WTC11 (cell line): ENCODE data around the gene LRRIQ1. TPM values are rescaled to one million over a fixed set of nuclear protein-coding genes. Genes with fewer than 3 reads are reported as not detected.
A peak's percentile ranks its signal among the peaks of the same experiment; 100 is the strongest.

Experiments
- ATAC-seq: fragments of 200-7000 bp; cut with Tn5 transposase; 2 replicates; pipeline ENCODE4 v1.10.0; 2021; ENCODE audit warnings: mild to moderate bottlenecking, moderate library complexity
- CTCF ChIA-PET: fragments of 300-600 bp; sonication (Branson Sonifier 250); formaldehyde crosslinking; loops from one replicate; lab custom pipeline; 2021; ENCODE audit warnings: antibody characterized with exemption; lab: Charles Lee
- POLR2A ChIA-PET: fragments of 350-600 bp; sonication (Branson Sonifier 250); formaldehyde crosslinking; loops from one replicate; lab custom pipeline; 2021; ENCODE audit warnings: antibody characterized with exemption; lab: Charles Lee
- DNase-seq: peaks from one replicate; pipeline ENCODE4 v3.0.0; 2021; ENCODE audit warnings: low spot score
- H3K27ac Mint-ChIP-seq: 2 replicates; pipeline ENCODE4 v1.8.0; 2021; ENCODE audit warnings: mixed read lengths
- H3K27me3 Mint-ChIP-seq: 2 replicates; pipeline ENCODE4 v1.8.0; 2021; ENCODE audit warnings: low read depth, mild to moderate bottlenecking, moderate library complexity, mixed read lengths
- H3K36me3 Mint-ChIP-seq: 2 replicates; pipeline ENCODE4 v1.8.0; 2021; ENCODE audit warnings: mixed read lengths
- H3K4me1 Mint-ChIP-seq: 2 replicates; pipeline ENCODE4 v1.8.0; 2022; ENCODE audit warnings: mixed read lengths
- H3K4me3 Mint-ChIP-seq: 2 replicates; pipeline ENCODE4 v1.8.0; 2021; ENCODE audit warnings: mild to moderate bottlenecking, moderate library complexity, mixed read lengths
- H3K9me3 Mint-ChIP-seq: 2 replicates; pipeline ENCODE4 v1.8.0; 2021; ENCODE audit warnings: mixed read lengths
- CBFB ChIP-seq: sonication (generic); formaldehyde crosslinking; IDR thresholded peaks from 2 replicates; pipeline ENCODE4 v1.8.1; 2022; ENCODE audit warnings: mild to moderate bottlenecking, low read depth, missing genetic modification reagents
- FOXJ3 ChIP-seq: sonication (generic); formaldehyde crosslinking; IDR thresholded peaks from 2 replicates; pipeline ENCODE4 v1.9.0; 2021; ENCODE audit warnings: missing genetic modification reagents, mild to moderate bottlenecking, borderline replicate concordance
- NFYB ChIP-seq: sonication (generic); formaldehyde crosslinking; conservative IDR thresholded peaks from 2 replicates; pipeline ENCODE4 v1.8.0; 2022; ENCODE audit warnings: low read depth, missing genetic modification reagents
- NR2C2 ChIP-seq: sonication (generic); formaldehyde crosslinking; IDR thresholded peaks from 2 replicates; pipeline ENCODE4 v1.8.0; 2022; ENCODE audit warnings: mild to moderate bottlenecking, missing genetic modification reagents
- SMAD3 ChIP-seq: sonication (generic); formaldehyde crosslinking; IDR thresholded peaks from 2 replicates; pipeline ENCODE4 v1.8.0; 2022; ENCODE audit warnings: missing genetic modification reagents, mild to moderate bottlenecking, borderline replicate concordance
- total RNA-seq: library from RNA; stranded (reverse); gene quantifications from 3 replicates; pipeline ENCODE4 v1.2.3, GENCODE V29; 2021
- TF ChIP-seq, protein P1 (sequence below): sonication (generic); formaldehyde crosslinking; IDR thresholded peaks from 2 replicates; pipeline ENCODE4 v1.8.1; 2022; ENCODE audit warnings: mild to moderate bottlenecking, missing genetic modification reagents, moderate library complexity, borderline replicate concordance
- TF ChIP-seq, protein P2 (sequence below): sonication (generic); formaldehyde crosslinking; conservative IDR thresholded peaks from 2 replicates; pipeline ENCODE4 v1.8.1; 2022; ENCODE audit warnings: mild to moderate bottlenecking, missing genetic modification reagents
- TF ChIP-seq, protein P3 (sequence below): sonication (generic); formaldehyde crosslinking; IDR thresholded peaks from 2 replicates; pipeline ENCODE4 v1.8.1; 2022; ENCODE audit warnings: mild to moderate bottlenecking, moderate library complexity, missing genetic modification reagents
- TF ChIP-seq, protein P4 (sequence below): sonication (generic); formaldehyde crosslinking; IDR thresholded peaks from 2 replicates; pipeline ENCODE4 v1.8.0; 2023; ENCODE audit warnings: missing genetic modification reagents, mild to moderate bottlenecking, borderline replicate concordance
- TF ChIP-seq, protein P5 (sequence below): fragments of 250-450 bp; sonication (Bioruptor Pico); IDR thresholded peaks from 2 replicates; pipeline ENCODE4 v1.9.0; 2021; ENCODE audit warnings: mild to moderate bottlenecking
- TF ChIP-seq, protein P6 (sequence below): sonication (generic); formaldehyde crosslinking; IDR thresholded peaks from 2 replicates; pipeline ENCODE4 v1.8.1; 2023; ENCODE audit warnings: mild to moderate bottlenecking, moderate library complexity, missing genetic modification reagents
- TF ChIP-seq, protein P7 (sequence below): fragments of 250-450 bp; sonication (Bioruptor Pico); IDR thresholded peaks from 2 replicates; pipeline ENCODE4 v1.8.0; 2021; ENCODE audit warnings: mild to moderate bottlenecking
- TF ChIP-seq, protein P8 (sequence below): sonication (generic); formaldehyde crosslinking; IDR thresholded peaks from 2 replicates; pipeline ENCODE4 v1.8.0; 2023; ENCODE audit warnings: mild to moderate bottlenecking, missing genetic modification reagents

LRRIQ1 gene
- total RNA-seq, 1 experiment from 2014 or later = 1.3 TPM

DNA sequence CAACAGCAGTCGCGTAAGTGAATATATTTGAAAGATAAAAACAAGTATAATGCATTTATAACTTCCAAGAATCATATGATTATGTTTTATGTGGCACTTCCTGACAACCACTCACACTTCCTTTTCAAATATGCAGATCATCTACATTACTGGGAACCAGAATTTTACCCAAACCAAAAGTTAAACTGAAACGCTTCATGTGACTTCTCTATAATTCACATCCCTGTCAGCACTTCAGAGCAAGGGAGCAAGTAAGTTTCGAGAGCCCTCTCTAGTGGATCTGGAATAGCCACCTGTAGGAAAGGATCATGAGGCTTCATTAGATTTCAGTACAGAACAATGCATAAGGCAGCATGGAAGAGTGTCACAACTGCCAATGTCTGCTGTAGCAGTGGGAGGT is 230.2 kb downstream of the LRRIQ1 start:
- H3K4me1 Mint-ChIP-seq = no peaks in the 10 kb centered on the region
- ATAC-seq = no peak
- CTCF ChIA-PET = no interaction called here
- no peaks in the 10 kb centered on the region for H3K9me3 Mint-ChIP-seq
- no peak overlapping the region for H3K4me3 Mint-ChIP-seq
- TF ChIP-seq NFYB (CRISPR knock-in tag) = no peak
- TF ChIP-seq, protein P1, sequence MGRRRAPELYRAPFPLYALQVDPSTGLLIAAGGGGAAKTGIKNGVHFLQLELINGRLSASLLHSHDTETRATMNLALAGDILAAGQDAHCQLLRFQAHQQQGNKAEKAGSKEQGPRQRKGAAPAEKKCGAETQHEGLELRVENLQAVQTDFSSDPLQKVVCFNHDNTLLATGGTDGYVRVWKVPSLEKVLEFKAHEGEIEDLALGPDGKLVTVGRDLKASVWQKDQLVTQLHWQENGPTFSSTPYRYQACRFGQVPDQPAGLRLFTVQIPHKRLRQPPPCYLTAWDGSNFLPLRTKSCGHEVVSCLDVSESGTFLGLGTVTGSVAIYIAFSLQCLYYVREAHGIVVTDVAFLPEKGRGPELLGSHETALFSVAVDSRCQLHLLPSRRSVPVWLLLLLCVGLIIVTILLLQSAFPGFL (CRISPR knock-in tag) = no peak
- TF ChIP-seq, protein P2, sequence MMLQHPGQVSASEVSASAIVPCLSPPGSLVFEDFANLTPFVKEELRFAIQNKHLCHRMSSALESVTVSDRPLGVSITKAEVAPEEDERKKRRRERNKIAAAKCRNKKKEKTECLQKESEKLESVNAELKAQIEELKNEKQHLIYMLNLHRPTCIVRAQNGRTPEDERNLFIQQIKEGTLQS = no peak
- TF ChIP-seq, protein P3, sequence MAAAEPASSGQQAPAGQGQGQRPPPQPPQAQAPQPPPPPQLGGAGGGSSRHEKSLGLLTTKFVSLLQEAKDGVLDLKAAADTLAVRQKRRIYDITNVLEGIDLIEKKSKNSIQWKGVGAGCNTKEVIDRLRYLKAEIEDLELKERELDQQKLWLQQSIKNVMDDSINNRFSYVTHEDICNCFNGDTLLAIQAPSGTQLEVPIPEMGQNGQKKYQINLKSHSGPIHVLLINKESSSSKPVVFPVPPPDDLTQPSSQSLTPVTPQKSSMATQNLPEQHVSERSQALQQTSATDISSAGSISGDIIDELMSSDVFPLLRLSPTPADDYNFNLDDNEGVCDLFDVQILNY (CRISPR knock-in tag) = no peak
- TF ChIP-seq, all 79 proteins: peak for 0
- POLR2A ChIA-PET = no interaction called here
- Mint-ChIP-seq H3K27ac (no peak overlapping the region), H3K27me3 (peaks cover 35% of the 10 kb centered on the region), H3K36me3 (no peaks in the 10 kb centered on the region)
- no peak for DNase-seq

DNA sequence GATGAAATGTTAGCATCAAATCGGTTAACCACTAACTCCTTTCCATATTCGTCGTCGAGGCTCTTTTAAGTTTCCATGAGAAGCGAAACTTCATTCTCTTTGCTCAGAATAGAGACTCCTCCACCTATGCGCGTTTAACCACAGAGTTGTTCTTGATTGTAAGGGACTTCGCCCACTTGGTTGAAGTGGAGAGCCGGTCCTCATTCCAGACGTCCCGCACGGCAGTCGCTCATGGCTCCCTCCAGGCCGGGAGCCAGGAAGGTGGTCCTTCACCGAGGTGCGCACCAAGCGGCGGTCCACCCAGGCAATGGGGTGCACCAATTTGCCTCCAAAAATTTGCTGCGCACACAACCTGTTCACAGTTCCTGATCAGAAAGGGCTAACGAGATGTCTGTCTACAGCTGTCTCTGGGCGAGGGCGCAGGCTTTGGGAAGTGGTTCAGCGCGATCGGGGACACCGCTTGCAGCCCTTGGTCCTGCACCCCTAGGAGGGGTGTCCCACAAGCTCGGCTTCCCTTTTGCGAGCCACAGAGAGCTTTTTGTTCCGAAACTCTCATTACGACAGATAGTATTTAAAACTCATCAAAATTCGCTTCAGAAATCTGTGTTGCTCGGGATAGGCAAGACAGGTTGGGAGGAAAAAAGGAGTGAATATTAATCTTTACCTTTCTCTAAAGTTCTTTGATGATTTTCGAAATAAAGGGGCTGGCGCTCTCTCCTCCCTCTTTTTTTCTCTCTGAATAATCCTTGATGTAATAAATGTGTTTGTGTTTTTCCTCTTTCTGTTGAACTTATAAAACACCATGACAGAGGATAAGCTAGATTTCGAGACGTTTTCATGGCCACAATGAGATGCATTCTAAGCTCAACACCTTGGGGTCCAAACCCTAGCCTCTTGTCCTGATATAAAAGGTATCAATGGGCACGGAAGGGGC is 237.5 kb downstream of the LRRIQ1 start:
- CTCF ChIA-PET = interaction anchor here (0.7 kb wide), 1 partner anchor 1099 kb away, joined by 3 read pairs; no protein-coding TSS in a partner anchor
- Mint-ChIP-seq H3K4me3 (peak overlapping the region; percentile 79), H3K9me3 (no peaks in the 10 kb centered on the region), H3K27me3 (peaks cover 98% of the 10 kb centered on the region), H3K36me3 (no peaks in the 10 kb centered on the region), H3K27ac (no peak overlapping the region), H3K4me1 (peaks cover 43% of the 10 kb centered on the region)
- DNase-seq (peak; percentile 44), ATAC-seq (peak; percentile 52)
- TF ChIP-seq, protein P4, sequence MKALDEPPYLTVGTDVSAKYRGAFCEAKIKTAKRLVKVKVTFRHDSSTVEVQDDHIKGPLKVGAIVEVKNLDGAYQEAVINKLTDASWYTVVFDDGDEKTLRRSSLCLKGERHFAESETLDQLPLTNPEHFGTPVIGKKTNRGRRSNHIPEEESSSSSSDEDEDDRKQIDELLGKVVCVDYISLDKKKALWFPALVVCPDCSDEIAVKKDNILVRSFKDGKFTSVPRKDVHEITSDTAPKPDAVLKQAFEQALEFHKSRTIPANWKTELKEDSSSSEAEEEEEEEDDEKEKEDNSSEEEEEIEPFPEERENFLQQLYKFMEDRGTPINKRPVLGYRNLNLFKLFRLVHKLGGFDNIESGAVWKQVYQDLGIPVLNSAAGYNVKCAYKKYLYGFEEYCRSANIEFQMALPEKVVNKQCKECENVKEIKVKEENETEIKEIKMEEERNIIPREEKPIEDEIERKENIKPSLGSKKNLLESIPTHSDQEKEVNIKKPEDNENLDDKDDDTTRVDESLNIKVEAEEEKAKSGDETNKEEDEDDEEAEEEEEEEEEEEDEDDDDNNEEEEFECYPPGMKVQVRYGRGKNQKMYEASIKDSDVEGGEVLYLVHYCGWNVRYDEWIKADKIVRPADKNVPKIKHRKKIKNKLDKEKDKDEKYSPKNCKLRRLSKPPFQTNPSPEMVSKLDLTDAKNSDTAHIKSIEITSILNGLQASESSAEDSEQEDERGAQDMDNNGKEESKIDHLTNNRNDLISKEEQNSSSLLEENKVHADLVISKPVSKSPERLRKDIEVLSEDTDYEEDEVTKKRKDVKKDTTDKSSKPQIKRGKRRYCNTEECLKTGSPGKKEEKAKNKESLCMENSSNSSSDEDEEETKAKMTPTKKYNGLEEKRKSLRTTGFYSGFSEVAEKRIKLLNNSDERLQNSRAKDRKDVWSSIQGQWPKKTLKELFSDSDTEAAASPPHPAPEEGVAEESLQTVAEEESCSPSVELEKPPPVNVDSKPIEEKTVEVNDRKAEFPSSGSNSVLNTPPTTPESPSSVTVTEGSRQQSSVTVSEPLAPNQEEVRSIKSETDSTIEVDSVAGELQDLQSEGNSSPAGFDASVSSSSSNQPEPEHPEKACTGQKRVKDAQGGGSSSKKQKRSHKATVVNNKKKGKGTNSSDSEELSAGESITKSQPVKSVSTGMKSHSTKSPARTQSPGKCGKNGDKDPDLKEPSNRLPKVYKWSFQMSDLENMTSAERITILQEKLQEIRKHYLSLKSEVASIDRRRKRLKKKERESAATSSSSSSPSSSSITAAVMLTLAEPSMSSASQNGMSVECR (CRISPR knock-in tag) = no peak
- POLR2A ChIA-PET = no interaction called here

DNA sequence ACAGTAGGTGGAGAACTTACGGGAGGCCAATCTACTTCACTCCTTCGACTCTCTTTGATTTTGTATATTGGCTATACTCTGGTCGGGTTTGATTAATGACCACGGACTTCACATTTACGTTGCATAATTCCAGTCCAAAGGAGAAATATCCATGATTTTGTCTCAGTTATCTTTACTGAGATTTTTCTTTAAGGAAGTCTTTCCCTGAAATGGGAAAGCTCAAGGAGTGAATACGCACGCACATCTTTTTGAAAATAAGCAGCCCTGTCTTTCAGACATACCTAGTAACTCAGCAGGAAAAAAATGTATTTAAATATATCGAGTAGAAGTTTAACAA is 238.1 kb downstream of the LRRIQ1 start:
- H3K9me3 Mint-ChIP-seq = no peaks in the 10 kb centered on the region
- H3K27ac Mint-ChIP-seq = no peak overlapping the region
- peaks cover 98% of the 10 kb centered on the region for H3K27me3 Mint-ChIP-seq
- H3K4me3 Mint-ChIP-seq = peak overlapping the region; percentile 79
- ChIA-PET POLR2A (no interaction called here), CTCF (no interaction called here)
- no peaks in the 10 kb centered on the region for H3K36me3 Mint-ChIP-seq
- H3K4me1 Mint-ChIP-seq = peaks cover 46% of the 10 kb centered on the region
- no peak for ATAC-seq
- no peak for DNase-seq
- TF ChIP-seq, protein P5, sequence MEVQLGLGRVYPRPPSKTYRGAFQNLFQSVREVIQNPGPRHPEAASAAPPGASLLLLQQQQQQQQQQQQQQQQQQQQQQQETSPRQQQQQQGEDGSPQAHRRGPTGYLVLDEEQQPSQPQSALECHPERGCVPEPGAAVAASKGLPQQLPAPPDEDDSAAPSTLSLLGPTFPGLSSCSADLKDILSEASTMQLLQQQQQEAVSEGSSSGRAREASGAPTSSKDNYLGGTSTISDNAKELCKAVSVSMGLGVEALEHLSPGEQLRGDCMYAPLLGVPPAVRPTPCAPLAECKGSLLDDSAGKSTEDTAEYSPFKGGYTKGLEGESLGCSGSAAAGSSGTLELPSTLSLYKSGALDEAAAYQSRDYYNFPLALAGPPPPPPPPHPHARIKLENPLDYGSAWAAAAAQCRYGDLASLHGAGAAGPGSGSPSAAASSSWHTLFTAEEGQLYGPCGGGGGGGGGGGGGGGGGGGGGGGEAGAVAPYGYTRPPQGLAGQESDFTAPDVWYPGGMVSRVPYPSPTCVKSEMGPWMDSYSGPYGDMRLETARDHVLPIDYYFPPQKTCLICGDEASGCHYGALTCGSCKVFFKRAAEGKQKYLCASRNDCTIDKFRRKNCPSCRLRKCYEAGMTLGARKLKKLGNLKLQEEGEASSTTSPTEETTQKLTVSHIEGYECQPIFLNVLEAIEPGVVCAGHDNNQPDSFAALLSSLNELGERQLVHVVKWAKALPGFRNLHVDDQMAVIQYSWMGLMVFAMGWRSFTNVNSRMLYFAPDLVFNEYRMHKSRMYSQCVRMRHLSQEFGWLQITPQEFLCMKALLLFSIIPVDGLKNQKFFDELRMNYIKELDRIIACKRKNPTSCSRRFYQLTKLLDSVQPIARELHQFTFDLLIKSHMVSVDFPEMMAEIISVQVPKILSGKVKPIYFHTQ (CRISPR knock-in tag) = no peak
- TF ChIP-seq, protein P6, sequence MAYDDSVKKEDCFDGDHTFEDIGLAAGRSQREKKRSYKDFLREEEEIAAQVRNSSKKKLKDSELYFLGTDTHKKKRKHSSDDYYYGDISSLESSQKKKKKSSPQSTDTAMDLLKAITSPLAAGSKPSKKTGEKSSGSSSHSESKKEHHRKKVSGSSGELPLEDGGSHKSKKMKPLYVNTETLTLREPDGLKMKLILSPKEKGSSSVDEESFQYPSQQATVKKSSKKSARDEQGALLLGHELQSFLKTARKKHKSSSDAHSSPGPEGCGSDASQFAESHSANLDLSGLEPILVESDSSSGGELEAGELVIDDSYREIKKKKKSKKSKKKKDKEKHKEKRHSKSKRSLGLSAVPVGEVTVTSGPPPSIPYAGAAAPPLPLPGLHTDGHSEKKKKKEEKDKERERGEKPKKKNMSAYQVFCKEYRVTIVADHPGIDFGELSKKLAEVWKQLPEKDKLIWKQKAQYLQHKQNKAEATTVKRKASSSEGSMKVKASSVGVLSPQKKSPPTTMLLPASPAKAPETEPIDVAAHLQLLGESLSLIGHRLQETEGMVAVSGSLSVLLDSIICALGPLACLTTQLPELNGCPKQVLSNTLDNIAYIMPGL (CRISPR knock-in tag) = no peak
- TF ChIP-seq, protein P7, sequence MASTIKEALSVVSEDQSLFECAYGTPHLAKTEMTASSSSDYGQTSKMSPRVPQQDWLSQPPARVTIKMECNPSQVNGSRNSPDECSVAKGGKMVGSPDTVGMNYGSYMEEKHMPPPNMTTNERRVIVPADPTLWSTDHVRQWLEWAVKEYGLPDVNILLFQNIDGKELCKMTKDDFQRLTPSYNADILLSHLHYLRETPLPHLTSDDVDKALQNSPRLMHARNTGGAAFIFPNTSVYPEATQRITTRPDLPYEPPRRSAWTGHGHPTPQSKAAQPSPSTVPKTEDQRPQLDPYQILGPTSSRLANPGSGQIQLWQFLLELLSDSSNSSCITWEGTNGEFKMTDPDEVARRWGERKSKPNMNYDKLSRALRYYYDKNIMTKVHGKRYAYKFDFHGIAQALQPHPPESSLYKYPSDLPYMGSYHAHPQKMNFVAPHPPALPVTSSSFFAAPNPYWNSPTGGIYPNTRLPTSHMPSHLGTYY (CRISPR knock-in tag) = no peak
- no peak for TF ChIP-seq CBFB (CRISPR knock-in tag)
- TF ChIP-seq NR2C2 (CRISPR knock-in tag) = no peak
- TF ChIP-seq SMAD3 (CRISPR knock-in tag) = no peak
- no peak for TF ChIP-seq FOXJ3 (CRISPR knock-in tag)
- TF ChIP-seq, protein P8, sequence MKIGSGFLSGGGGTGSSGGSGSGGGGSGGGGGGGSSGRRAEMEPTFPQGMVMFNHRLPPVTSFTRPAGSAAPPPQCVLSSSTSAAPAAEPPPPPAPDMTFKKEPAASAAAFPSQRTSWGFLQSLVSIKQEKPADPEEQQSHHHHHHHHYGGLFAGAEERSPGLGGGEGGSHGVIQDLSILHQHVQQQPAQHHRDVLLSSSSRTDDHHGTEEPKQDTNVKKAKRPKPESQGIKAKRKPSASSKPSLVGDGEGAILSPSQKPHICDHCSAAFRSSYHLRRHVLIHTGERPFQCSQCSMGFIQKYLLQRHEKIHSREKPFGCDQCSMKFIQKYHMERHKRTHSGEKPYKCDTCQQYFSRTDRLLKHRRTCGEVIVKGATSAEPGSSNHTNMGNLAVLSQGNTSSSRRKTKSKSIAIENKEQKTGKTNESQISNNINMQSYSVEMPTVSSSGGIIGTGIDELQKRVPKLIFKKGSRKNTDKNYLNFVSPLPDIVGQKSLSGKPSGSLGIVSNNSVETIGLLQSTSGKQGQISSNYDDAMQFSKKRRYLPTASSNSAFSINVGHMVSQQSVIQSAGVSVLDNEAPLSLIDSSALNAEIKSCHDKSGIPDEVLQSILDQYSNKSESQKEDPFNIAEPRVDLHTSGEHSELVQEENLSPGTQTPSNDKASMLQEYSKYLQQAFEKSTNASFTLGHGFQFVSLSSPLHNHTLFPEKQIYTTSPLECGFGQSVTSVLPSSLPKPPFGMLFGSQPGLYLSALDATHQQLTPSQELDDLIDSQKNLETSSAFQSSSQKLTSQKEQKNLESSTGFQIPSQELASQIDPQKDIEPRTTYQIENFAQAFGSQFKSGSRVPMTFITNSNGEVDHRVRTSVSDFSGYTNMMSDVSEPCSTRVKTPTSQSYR (CRISPR knock-in tag) = no peak
